Measurements from ENCODE around the gene LRBA. TPM values are rescaled to one million over a fixed set of nuclear protein-coding genes. Genes with fewer than 3 reads are reported as not detected.

Gene LRBA
- total and polyA plus RNA-seq, 2 donors (not counting 1 experiment from before 2014, with no cell fraction given): 16.4 to 36.7 TPM

- H4K20me1 ChIP-seq (ENCODE audit: control insufficient read depth, extremely low read depth, insufficient read depth, low read length): no peaks in the 10 kb centered on the region
- TF ChIP-seq EZH2 (IDR thresholded peaks at IDR 0.05; ENCODE audit: low read length, missing control alignments) (no peak), CTCF (conservative IDR thresholded peaks at IDR 0.05 in 1 of 2, IDR thresholded peaks at IDR 0.05 in 1 of 2; ENCODE audit: low read depth in 1 of 2, low read length in 2 of 2) (no peak)
- no peak for DNase-seq (ENCODE audit: low read depth in 2 of 2)
- no peak overlapping the region for H3K27ac ChIP-seq (ENCODE audit: insufficient read depth, low read length)
- H3K4me2 ChIP-seq (ENCODE audit: extremely low read depth, insufficient read depth, low read length): no peak overlapping the region
- H3K36me3 ChIP-seq (ENCODE audit: control insufficient read depth, insufficient read depth, low read length): no peaks in the 10 kb centered on the region
- H3K27me3 ChIP-seq (ENCODE audit: control insufficient read depth, insufficient read depth, low read length): no peaks in the 10 kb centered on the region
- H3K4me3 ChIP-seq (replicated peaks in 1 of 4; ENCODE audit: control extremely low read depth in 1 of 4, insufficient read depth in 1 of 4, low read depth in 3 of 4, low read length in 4 of 4): no peak overlapping the region
- no peaks in the 10 kb centered on the region for H3K79me2 ChIP-seq (ENCODE audit: control insufficient read depth, insufficient read depth, low read length)
- no peaks in the 10 kb centered on the region for H3K4me1 ChIP-seq (ENCODE audit: control insufficient read depth, extremely low read depth, insufficient read depth, low read length)
- no peaks in the 10 kb centered on the region for H3K9me3 ChIP-seq (ENCODE audit: control insufficient read depth, insufficient read depth, low read depth, low read length)
- H2AFZ ChIP-seq (ENCODE audit: low read length): no peak overlapping the region
- H3K9ac ChIP-seq (ENCODE audit: insufficient read depth, low read length): no peak overlapping the region
These were observed 160.5 kb downstream of the LRBA start for GRCh38 chr4:150854600-150854999.

- Histone ChIP-seq H3K9me3 (ENCODE audit: control insufficient read depth, insufficient read depth, low read depth, low read length) (no peaks in the 10 kb centered on the region), H3K4me2 (ENCODE audit: extremely low read depth, insufficient read depth, low read length) (no peak overlapping the region), H2AFZ (ENCODE audit: low read length) (no peak overlapping the region), H3K4me1 (ENCODE audit: control insufficient read depth, extremely low read depth, insufficient read depth, low read length) (no peaks in the 10 kb centered on the region), H3K4me3 (replicated peaks in 1 of 4; ENCODE audit: control extremely low read depth in 1 of 4, insufficient read depth in 1 of 4, low read depth in 3 of 4, low read length in 4 of 4) (no peak overlapping the region), H3K36me3 (ENCODE audit: control insufficient read depth, insufficient read depth, low read length) (no peaks in the 10 kb centered on the region), H3K79me2 (ENCODE audit: control insufficient read depth, insufficient read depth, low read length) (no peaks in the 10 kb centered on the region), H3K27me3 (ENCODE audit: control insufficient read depth, insufficient read depth, low read length) (no peaks in the 10 kb centered on the region), H3K9ac (ENCODE audit: insufficient read depth, low read length) (no peak overlapping the region), H3K27ac (ENCODE audit: insufficient read depth, low read length) (no peak overlapping the region), H4K20me1 (ENCODE audit: control insufficient read depth, extremely low read depth, insufficient read depth, low read length) (no peaks in the 10 kb centered on the region)
- no peak for DNase-seq (ENCODE audit: low read depth in 2 of 2)
- TF ChIP-seq EZH2 (IDR thresholded peaks at IDR 0.05; ENCODE audit: low read length, missing control alignments) (no peak), CTCF (conservative IDR thresholded peaks at IDR 0.05 in 1 of 2, IDR thresholded peaks at IDR 0.05 in 1 of 2; ENCODE audit: low read depth in 1 of 2, low read length in 2 of 2) (no peak)
These were observed 161.2 kb downstream of the LRBA start for GRCh38 chr4:150853882-150854281.

GRCh38 chr4:150852216-150852615 is 162.9 kb downstream of the LRBA start:
- H3K79me2 ChIP-seq (ENCODE audit: control insufficient read depth, insufficient read depth, low read length): no peaks in the 10 kb centered on the region
- H3K4me2 ChIP-seq (ENCODE audit: extremely low read depth, insufficient read depth, low read length): no peak overlapping the region
- H3K27ac ChIP-seq (ENCODE audit: insufficient read depth, low read length): no peak overlapping the region
- H2AFZ ChIP-seq (ENCODE audit: low read length): no peak overlapping the region
- DNase-seq (ENCODE audit: low read depth in 2 of 2): no peak
- H3K4me3 ChIP-seq (replicated peaks in 1 of 4; ENCODE audit: control extremely low read depth in 1 of 4, insufficient read depth in 1 of 4, low read depth in 3 of 4, low read length in 4 of 4): no peak overlapping the region
- no peaks in the 10 kb centered on the region for H4K20me1 ChIP-seq (ENCODE audit: control insufficient read depth, extremely low read depth, insufficient read depth, low read length)
- H3K9ac ChIP-seq (ENCODE audit: insufficient read depth, low read length): no peak overlapping the region
- H3K9me3 ChIP-seq (ENCODE audit: control insufficient read depth, insufficient read depth, low read depth, low read length): no peaks in the 10 kb centered on the region
- no peaks in the 10 kb centered on the region for H3K36me3 ChIP-seq (ENCODE audit: control insufficient read depth, insufficient read depth, low read length)
- no peaks in the 10 kb centered on the region for H3K4me1 ChIP-seq (ENCODE audit: control insufficient read depth, extremely low read depth, insufficient read depth, low read length)
- H3K27me3 ChIP-seq (ENCODE audit: control insufficient read depth, insufficient read depth, low read length): no peaks in the 10 kb centered on the region
- TF ChIP-seq CTCF (conservative IDR thresholded peaks at IDR 0.05 in 1 of 2, IDR thresholded peaks at IDR 0.05 in 1 of 2; ENCODE audit: low read depth in 1 of 2, low read length in 2 of 2): no peak
- no peak for TF ChIP-seq EZH2 (IDR thresholded peaks at IDR 0.05; ENCODE audit: low read length, missing control alignments)

Measured in fibroblast of lung (primary cell).